NCI-H1048 (cell line): Measurements from ENCODE around the gene CRP.
"Not testable (repeated sequence)": the region's sequence is repeated elsewhere in the genome, so short reads cannot be mapped to it uniquely, and the experiment has no call there.

Experiments used
- DNase-seq: peaks from one replicate; lab custom pipeline; 2025; lab: John Stamatoyannopoulos, UW

The CRP gene

GRCh38 chr1:159699653-159700052 lies 14.7 kb downstream of the CRP start:
- DNase-seq, result no peak

GRCh38 chr1:159699246-159699645 lies 15.1 kb downstream of the CRP start:
- no peak for DNase-seq

GRCh38 chr1:159687511-159687910 lies 26.9 kb downstream of the CRP start:
- DNase-seq, result no peak

GRCh38 chr1:159686599-159687299 lies 27.6 kb downstream of the CRP start:
- DNase-seq, result no peak

GRCh38 chr1:159678939-159679338 lies 35.5 kb downstream of the CRP start:
- no peak for DNase-seq

GRCh38 chr1:159675046-159675445 lies 39.3 kb downstream of the CRP start:
- no peak for DNase-seq

- not testable (repeated sequence) for DNase-seq
Measured at GRCh38 chr1:159672390-159672789, 42.0 kb downstream of the CRP start.

- no peak for DNase-seq
Measured at GRCh38 chr1:159669338-159669737, 45.1 kb downstream of the CRP start.

- DNase-seq, result no peak
Measured at GRCh38 chr1:159668739-159669138, 45.6 kb downstream of the CRP start.

- no peak for DNase-seq
Measured at GRCh38 chr1:159664247-159664646, 50.1 kb downstream of the CRP start.

- DNase-seq, result no peak
Measured at GRCh38 chr1:159663552-159663951, 50.8 kb downstream of the CRP start.
